Measurements from ENCODE around the gene USP35.

USP35 gene

GRCh38 chr11:78150346-78150745, 38.4 kb upstream of the USP35 start:
- Histone ChIP-seq H3K4me1 (ENCODE audit: low read length) (no peaks in the 10 kb centered on the region), H3K4me3 (ENCODE audit: low read length) (no peak overlapping the region), H3K9me2 (replicated peaks; ENCODE audit: insufficient read depth, low read length) (no peaks in the 10 kb centered on the region), H3F3A (ENCODE audit: insufficient read depth, low read length) (no peaks in the 10 kb centered on the region), H3K36me3 (replicated peaks; ENCODE audit: insufficient read depth, low read length) (no peaks in the 10 kb centered on the region), H4K20me1 (ENCODE audit: insufficient read depth, low read length) (no peaks in the 10 kb centered on the region), H3K79me2 (ENCODE audit: low read length) (no peaks in the 10 kb centered on the region), H3K4me2 (ENCODE audit: low read depth, low read length) (no peak overlapping the region), H3K9ac (ENCODE audit: low read length) (no peak overlapping the region), H3K27ac (ENCODE audit: low read length) (no peak overlapping the region), H3K27me3 (replicated peaks; ENCODE audit: insufficient read depth, low read length) (no peaks in the 10 kb centered on the region), H2AFZ (ENCODE audit: low read length) (no peak overlapping the region), H3K9me3 (replicated peaks; ENCODE audit: insufficient read depth, low read length) (no peaks in the 10 kb centered on the region)
- TF ChIP-seq EZH2 (optimal IDR thresholded peaks at IDR 0.05; ENCODE audit: low read depth, low read length) (no peak), EZH2phosphoT487 (IDR thresholded peaks at IDR 0.05; ENCODE audit: low read length) (no peak)
- TF ChIP-seq, protein P1, sequence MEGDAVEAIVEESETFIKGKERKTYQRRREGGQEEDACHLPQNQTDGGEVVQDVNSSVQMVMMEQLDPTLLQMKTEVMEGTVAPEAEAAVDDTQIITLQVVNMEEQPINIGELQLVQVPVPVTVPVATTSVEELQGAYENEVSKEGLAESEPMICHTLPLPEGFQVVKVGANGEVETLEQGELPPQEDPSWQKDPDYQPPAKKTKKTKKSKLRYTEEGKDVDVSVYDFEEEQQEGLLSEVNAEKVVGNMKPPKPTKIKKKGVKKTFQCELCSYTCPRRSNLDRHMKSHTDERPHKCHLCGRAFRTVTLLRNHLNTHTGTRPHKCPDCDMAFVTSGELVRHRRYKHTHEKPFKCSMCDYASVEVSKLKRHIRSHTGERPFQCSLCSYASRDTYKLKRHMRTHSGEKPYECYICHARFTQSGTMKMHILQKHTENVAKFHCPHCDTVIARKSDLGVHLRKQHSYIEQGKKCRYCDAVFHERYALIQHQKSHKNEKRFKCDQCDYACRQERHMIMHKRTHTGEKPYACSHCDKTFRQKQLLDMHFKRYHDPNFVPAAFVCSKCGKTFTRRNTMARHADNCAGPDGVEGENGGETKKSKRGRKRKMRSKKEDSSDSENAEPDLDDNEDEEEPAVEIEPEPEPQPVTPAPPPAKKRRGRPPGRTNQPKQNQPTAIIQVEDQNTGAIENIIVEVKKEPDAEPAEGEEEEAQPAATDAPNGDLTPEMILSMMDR (IDR thresholded peaks at IDR 0.05; ENCODE audit: low read length) = no peak
- DNase-seq = no peak

GRCh38 chr11:78150754-78151153, 38.0 kb upstream of the USP35 start:
- Histone ChIP-seq H3K4me3 (ENCODE audit: low read length) (no peak overlapping the region), H3K4me1 (ENCODE audit: low read length) (no peaks in the 10 kb centered on the region), H3K27me3 (replicated peaks; ENCODE audit: insufficient read depth, low read length) (no peaks in the 10 kb centered on the region), H3K4me2 (ENCODE audit: low read depth, low read length) (no peak overlapping the region), H2AFZ (ENCODE audit: low read length) (no peak overlapping the region), H3K9me3 (replicated peaks; ENCODE audit: insufficient read depth, low read length) (no peaks in the 10 kb centered on the region), H3K9me2 (replicated peaks; ENCODE audit: insufficient read depth, low read length) (no peaks in the 10 kb centered on the region), H3K27ac (ENCODE audit: low read length) (no peak overlapping the region), H4K20me1 (ENCODE audit: insufficient read depth, low read length) (no peaks in the 10 kb centered on the region), H3K79me2 (ENCODE audit: low read length) (no peaks in the 10 kb centered on the region), H3K36me3 (replicated peaks; ENCODE audit: insufficient read depth, low read length) (no peaks in the 10 kb centered on the region), H3K9ac (ENCODE audit: low read length) (no peak overlapping the region), H3F3A (ENCODE audit: insufficient read depth, low read length) (no peaks in the 10 kb centered on the region)
- no peak for TF ChIP-seq EZH2phosphoT487 (IDR thresholded peaks at IDR 0.05; ENCODE audit: low read length)
- TF ChIP-seq, protein P1 (IDR thresholded peaks at IDR 0.05; ENCODE audit: low read length) = no peak
- TF ChIP-seq EZH2 (optimal IDR thresholded peaks at IDR 0.05; ENCODE audit: low read depth, low read length) = no peak
- DNase-seq = no peak

- H3K9me3 ChIP-seq (replicated peaks; ENCODE audit: insufficient read depth, low read length) = no peaks in the 10 kb centered on the region
- no peaks in the 10 kb centered on the region for H3K9me2 ChIP-seq (replicated peaks; ENCODE audit: insufficient read depth, low read length)
- no peaks in the 10 kb centered on the region for H3K79me2 ChIP-seq (ENCODE audit: low read length)
- no peak overlapping the region for H3K27ac ChIP-seq (ENCODE audit: low read length)
- H2AFZ ChIP-seq (ENCODE audit: low read length) = no peak overlapping the region
- no peaks in the 10 kb centered on the region for H3K36me3 ChIP-seq (replicated peaks; ENCODE audit: insufficient read depth, low read length)
- no peaks in the 10 kb centered on the region for H3K27me3 ChIP-seq (replicated peaks; ENCODE audit: insufficient read depth, low read length)
- no peaks in the 10 kb centered on the region for H3F3A ChIP-seq (ENCODE audit: insufficient read depth, low read length)
- DNase-seq = no peak
- no peak overlapping the region for H3K4me2 ChIP-seq (ENCODE audit: low read depth, low read length)
- no peaks in the 10 kb centered on the region for H3K4me1 ChIP-seq (ENCODE audit: low read length)
- no peaks in the 10 kb centered on the region for H4K20me1 ChIP-seq (ENCODE audit: insufficient read depth, low read length)
- H3K9ac ChIP-seq (ENCODE audit: low read length) = no peak overlapping the region
- no peak for TF ChIP-seq EZH2 (optimal IDR thresholded peaks at IDR 0.05; ENCODE audit: low read depth, low read length)
- no peak for TF ChIP-seq EZH2phosphoT487 (IDR thresholded peaks at IDR 0.05; ENCODE audit: low read length)
- TF ChIP-seq, protein P1 (IDR thresholded peaks at IDR 0.05; ENCODE audit: low read length) = no peak
- no peak overlapping the region for H3K4me3 ChIP-seq (ENCODE audit: low read length)
Measured at GRCh38 chr11:78151804-78152203, 36.9 kb upstream of the USP35 start.
